ENCODE data around the gene SYCE3.
A peak's percentile ranks its signal among the peaks of the same experiment; 100 is the strongest.
"Not testable (repeated sequence)": the region's sequence is repeated elsewhere in the genome, so short reads cannot be mapped to it uniquely, and the experiment has no call there.

SYCE3 gene

DNA sequence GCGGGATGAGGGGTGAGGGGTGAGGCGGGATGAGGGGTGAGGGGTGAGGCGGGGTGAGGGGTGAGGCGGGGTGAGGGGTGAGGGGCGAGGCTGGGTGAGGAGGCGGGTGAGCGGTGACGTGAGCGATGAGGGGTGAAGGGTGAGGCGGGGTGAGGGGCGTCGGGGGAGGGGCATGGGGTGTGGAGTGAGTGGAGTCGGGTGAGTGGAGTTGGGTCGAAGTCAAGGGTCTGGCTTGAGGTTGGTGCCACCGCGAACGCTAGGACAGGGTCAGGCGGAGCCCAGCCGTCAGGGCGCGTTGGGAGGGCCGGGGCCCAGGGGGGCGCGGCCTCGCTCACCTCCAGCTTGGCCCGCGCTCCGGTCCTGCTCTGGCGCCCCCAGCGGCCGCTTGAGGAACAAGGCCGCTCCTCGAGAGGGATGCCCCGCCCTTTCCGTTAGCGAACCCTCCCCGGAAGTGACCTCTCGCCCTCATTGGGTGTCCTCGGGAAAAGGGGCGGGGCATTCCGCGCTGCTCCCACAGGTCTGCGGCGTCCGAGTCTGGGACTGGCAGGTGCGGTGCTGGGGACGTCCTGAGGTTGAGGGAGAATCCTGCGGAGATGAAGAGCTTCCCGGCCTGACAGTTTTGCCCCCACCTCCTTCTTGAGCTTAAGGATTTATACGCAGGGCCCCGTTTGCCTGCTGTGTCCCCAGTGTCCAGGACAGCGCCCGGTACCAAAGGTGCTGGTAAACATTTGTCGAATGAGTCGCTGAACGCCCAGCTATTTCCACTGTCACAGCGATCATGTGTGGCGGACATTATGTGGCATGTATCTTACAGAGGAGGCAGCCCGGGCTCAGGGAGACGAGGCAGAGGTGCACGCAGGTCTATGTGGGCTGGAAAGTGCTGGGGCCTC, at the start of gene SYCE3:
SYCE3 (minus strand) TSS at position 397 of the 890 bp plus-strand sequence. CDS start 6,514 bp downstream, outside the sequence.
- peak; percentile 85 to 88 for DNase-seq

DNA sequence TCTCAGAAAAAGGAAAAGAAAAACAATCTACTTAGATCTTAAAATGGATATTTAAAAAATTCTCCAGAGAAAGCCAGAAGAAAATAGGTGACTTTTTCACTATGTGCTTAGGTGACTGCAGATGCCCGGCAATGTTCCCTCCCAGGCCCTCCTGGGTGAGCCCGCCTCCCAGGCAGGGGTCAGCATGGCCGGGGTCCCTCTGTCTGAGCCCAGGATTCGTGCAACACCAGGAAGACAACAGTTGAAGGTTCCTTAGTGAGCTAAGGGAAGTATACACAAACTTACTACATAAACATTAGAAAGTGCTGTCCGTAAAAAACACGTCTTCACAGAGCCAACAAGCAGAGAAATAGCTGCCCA, 49.4 kb upstream of the SYCE3 start:
- no peak for DNase-seq

- DNase-seq = no peak
Observed at GRCh38 chr22:50611341-50612060, 48.8 kb upstream of the SYCE3 start.

- no peak for DNase-seq
Observed at GRCh38 chr22:50610581-50610980, 47.9 kb upstream of the SYCE3 start.

DNA sequence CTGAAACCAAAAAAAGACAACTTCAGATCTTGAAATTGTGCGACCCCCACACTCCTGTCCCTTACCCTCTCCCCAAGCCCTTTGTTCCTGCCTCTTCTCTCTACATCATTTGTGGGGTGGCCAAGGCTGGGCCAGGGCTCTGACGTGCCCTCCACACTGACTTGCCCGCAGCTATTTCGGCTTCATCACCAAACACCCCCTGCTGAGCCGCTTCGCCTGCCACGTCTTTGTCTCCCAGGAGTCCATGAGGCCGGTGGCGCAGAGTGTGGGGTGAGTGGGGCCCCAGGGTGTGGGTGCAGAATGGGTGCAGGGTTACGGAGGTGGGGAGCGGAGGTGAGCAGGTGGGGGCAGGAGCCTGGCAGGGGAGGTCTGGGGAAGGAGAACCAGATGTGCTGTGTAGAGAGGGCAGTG, 47.3 kb upstream of the SYCE3 start:
- DNase-seq = no peak

DNA sequence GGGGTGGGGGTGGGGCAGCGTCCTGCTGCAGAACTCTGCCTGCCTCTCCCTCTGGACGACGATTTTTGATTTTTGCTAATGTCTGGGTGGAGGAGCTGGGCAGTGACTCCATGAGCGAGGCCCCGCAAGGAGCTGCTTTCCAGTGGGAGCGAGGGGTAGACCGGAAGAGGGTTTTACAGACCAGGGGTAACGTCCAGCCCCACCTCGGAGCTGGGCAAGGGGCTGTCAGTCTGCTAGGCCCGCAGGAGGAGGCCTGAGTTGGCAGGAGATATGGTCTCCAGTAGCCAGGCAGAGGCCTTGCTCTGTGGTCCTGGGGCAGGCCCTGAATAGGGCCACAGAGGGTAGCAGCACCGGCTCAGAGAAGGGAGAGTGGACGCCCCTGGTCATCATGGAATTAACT, 46.9 kb upstream of the SYCE3 start:
- DNase-seq = no peak

GRCh38 chr22:50608996-50609395, 46.3 kb upstream of the SYCE3 start:
- no peak for DNase-seq

DNA sequence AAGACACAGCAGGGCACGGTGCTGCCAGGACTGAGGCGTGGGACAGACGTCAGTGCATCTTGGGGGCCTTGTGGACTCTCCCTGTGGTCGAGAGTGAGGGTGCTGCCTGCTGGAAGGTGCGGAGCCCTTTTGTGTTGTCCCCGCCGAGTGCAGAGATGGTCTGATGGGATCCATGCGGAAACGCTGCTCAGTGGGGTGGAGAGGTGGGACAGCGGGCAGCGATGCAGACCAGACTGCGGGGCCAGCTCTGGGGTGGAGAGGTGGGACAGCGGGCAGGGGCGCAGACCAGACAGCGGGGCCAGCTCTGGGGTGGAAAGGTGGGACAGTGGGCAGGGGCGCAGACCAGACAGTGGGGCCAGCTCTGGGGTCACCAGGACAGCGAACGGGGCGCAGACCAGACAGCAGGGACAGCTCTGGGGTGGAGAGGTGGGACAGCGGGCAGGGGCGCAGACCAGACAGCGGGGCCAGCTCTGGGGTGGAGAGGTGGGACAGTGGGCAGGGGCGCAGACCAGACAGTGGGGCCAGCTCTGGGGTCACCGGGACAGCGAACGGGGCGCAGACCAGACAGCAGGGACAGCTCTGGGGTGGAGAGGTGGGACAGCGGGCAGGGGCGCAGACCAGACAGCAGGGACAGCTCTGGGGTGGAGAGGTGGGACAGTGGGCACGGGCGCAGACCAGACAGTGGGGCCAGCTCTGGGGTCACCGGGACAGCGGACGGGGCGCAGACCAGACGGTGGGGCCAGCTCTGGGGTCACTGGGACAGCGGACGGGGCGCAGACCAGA, 45.5 kb upstream of the SYCE3 start:
- DNase-seq = not testable (repeated sequence)

GRCh38 chr22:50607659-50608020, 44.9 kb upstream of the SYCE3 start:
- no peak for DNase-seq

- no peak for DNase-seq
Observed at GRCh38 chr22:50606946-50607658, 44.4 kb upstream of the SYCE3 start.

DNA sequence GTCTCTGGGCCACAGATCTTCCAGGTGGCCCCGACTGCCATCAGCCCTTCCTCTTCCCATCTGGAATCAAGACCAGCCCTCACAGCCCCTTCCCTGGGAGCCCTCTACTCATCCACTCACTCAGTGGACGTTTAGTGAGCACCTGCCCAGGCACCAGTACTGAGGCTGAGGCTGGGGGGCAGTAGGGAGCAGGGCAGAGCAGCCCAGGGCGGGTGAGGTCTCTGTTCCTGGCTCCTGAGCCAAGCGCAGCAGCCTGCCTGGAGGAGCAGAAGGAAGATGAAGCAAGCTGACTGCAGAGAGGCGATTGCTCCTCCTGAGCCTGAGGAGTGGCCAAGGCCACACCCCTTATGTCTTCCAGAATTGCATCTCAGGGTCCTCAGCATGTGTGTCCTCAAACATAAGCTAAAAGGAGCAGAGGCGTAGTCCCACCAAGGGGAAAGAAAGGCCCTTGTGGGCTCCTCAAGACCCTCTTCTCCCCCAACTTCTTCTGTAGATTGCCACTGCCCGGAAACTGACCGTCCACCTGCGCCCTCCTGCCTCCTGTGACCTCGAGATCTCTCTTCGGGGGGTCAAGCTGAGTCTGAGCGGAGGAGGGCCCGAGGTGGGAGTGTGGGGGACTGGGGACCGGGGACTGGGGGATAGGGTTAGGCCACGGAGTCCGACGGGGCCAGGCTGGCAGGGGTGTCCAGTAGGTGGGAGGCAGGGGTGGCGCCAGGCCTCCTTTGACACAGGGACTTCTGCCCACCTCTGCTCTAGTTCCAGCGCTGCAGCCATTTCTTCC, 43.6 kb upstream of the SYCE3 start:
- DNase-seq = no peak

GRCh38 chr22:50605613-50606074, 42.9 kb upstream of the SYCE3 start:
- DNase-seq = no peak

DNA sequence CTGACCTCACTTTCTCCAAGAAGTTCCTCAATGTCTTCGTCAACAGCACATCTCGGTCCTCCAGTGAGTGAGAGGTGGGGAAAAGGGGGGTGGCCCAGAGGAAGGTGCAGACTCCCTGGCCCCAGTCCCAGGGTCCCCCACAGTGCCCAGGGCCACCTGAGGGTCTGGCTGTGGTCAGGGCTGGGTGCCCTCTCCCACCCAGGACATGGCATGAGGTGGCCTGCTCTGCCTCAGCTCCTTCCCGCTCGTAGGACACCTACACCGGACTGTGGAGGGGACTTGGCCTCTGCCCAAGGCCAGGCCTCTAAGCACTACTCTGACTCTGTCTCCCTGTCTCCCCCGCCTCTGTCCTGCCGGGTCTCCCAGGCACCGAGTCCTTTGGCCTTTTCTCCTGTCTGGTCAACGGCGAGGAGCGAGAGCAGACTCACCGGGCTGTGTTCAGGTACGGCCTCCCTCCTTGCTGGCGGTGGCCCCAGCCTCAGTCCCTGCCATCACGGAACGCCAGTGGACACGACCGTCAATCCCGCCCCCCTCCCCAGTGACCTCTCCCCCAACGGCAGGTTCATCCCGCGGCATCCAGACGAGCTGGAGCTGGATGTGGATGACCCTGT, 42.4 kb upstream of the SYCE3 start:
- no peak for DNase-seq

DNA sequence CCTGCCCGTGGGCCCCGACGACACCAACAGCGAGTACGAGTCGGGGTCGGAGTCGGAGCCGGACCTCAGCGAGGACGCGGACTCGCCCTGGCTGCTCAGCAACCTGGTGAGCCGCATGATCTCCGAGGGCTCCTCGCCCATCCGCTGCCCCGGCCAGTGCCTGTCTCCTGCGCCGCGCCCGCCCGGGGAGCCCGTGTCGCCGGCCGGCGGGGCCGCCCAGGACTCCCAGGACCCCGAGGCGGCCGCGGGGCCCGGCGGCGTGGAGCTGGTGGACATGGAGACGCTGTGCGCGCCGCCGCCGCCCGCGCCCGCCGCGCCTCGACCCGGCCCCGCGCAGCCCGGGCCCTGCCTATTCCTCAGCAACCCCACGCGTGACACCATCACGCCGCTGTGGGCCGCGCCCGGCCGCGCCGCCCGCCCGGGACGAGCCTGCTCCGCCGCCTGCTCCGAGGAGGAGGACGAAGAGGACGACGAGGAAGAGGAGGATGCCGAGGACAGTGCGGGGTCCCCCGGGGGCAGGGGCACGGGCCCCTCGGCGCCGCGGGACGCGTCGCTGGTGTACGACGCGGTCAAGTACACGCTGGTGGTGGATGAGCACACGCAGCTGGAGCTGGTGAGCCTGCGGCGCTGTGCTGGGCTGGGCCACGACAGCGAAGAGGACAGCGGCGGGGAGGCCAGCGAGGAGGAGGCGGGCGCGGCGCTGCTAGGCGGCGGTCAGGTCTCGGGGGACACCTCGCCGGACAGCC, 41.7 kb upstream of the SYCE3 start:
- no peak for DNase-seq

DNA sequence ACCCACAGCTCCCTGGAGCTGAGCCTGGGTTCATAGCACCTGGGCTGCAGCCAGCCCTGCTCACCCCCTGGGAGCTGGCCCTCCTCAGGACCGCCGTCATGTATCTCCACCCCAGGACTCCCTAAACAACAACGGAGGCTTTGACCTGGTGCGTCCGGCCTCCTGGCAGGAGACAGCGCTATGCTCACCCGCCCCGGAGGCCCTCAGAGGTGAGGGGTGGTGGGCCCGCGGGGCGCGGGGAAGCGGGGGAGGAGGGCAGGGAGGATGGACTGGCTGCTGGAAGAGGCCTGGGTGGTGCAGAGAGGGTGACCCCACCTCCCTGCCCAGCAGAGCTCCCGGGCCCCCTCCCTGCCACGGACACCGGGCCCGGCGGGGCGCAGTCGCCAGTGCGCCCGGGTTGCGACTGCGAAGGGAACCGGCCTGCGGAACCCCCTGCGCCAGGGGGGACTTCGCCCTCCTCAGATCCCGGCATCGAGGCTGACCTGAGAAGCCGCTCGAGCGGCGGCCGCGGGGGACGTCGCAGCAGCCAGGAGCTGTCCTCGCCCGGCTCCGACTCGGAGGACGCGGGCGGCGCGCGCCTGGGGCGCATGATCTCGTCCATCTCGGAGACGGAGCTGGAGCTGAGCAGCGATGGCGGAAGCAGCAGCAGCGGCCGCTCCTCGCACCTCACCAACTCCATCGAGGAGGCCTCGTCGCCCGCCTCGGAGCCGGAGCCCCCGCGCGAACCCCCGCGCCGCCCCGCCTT, 41.0 kb upstream of the SYCE3 start:
- DNase-seq = no peak

DNA sequence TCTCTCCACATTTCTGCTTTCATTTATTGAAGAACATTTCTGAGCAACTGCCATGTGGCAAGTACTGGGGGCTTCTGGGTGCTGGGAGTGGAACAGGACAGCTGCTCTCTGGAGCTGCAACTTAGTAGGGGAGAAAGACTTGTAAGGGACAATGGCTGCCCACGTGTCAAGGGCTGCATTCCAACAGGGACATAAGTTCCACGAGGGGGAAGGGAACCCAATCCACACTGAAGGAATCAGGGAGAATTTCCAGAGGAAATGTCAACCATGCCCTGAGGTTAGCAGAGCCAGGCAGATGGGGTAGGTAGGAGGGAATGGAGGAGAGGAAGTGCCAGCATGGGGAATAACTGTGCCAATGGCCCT, 39.6 kb upstream of the SYCE3 start:
- no peak for DNase-seq

GRCh38 chr22:50601669-50602337, 39.1 kb upstream of the SYCE3 start:
- no peak for DNase-seq

DNA sequence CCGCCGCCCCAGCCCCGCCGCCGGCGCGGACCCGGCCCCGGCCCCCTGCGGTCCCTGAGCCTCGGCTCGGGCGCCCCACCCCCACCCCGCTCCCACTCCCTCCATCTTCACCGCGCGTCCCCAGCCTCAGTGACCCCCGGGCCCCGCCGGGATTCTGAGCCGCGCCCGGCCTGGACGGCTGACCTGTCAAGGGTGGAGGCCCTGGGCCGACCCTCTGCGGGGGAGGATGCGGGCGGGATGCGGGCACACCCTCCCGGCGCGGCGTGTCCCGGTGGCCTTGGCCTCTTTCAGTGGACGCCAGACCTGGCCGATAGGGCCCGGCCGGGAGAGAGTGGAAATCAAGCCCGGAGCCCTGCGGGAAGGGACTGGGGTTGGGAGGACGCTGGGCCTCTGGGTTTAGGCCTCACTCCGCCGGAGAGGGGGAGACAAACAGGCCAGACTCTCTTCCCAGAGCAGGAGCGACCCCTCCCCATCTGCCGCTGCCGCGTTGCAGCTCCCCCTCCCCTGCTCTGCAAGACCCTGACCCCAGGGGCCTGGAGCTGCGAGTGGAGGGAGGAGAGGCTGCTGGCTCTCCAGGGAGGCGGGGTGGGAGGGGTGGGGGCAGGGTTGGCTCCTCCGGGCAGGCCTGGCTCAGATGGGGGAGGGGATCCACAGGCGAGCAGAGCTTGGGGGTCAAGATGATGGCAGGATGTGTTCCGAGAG, 38.4 kb upstream of the SYCE3 start:
- no peak for DNase-seq

DNA sequence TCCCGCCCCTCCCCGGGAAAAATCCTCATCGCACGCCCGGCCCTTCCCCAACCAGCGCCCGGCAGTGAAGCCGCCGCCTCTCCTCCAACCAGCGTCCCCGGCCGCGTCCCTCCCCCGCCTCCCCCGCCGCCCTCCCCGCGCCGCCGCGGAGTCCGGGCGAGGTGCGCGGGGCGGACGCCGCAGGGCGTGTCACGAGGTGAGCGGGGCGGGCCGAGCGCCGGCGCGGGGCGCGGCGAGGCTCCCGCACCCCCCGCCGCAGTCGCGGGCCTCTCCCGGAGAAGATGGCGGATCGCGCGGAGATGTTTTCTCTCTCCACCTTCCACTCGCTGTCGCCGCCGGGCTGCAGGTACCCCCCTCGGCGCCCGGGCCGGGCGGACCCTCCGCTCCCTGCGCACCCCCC, 37.8 kb upstream of the SYCE3 start, which contains the start of gene MAPK8IP2:
MAPK8IP2 (plus strand) TSS at position 256 of the 400 bp plus-strand sequence; CDS start at position 282, 26 bp downstream.
- DNase-seq = no peak
